Measurements from ENCODE around the gene ATP4A.
A peak's percentile ranks its signal among the peaks of the same experiment; 100 is the strongest.

The ATP4A gene

GRCh38 chr19:35531291-35531690, 32.2 kb downstream of the ATP4A start:
- H3K4me3 ChIP-seq (ENCODE audit: low read length): no peak overlapping the region
- peak; percentile 64 for DNase-seq (ENCODE audit: low read depth)
- no peak for TF ChIP-seq CTCF (IDR thresholded peaks at IDR 0.05; ENCODE audit: insufficient read depth, low read depth, low read length, missing control alignments)

DNA sequence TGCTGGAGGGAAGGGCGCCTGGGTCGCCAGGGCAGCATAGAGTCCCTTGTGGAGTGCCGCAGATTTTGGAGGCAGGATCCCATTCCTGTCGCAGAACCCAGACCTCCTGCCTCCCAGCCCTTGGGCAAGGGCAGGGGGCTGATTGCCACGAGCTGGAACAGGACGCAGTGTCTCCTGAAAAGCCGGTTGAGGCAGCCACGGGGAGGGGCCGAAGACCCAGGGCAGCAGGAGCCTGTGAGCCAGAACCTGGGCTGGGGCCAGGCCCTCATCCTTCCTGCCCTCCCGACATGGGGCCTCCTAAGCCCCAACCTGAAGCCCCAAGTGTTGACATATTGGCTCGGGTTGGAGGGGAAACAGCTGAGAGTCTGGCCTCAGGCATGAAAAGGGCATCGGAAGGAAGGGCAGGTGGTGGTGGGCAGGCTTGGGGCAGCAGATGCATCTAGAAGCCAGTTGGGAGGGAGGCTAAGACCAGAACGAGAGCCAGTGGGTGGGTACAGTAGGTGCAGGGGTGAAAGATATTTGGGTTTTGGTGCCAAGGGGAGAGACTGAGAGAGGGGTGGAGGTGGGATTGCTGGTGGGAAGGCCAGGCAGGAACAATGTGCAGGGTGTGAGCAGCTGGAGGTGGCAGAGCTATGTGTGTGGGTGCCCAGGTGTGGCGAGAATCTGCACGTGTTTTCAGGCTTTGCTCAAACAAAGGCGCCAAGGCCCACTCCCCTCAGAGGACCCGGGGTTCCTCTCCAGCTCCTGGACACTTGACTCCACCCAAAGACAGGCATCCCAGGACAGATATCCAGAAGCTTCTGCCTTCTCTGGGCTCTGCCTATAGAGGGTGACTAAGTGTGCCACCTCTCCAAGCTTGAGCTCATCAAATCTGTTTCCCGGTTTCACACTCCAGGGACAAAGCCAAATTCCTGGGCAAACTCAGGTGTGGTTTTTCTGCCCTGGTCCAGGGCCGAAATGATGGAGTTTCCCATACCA, 33.9 kb downstream of the ATP4A start:
- no peak for TF ChIP-seq CTCF (IDR thresholded peaks at IDR 0.05; ENCODE audit: insufficient read depth, low read depth, low read length, missing control alignments)

DNA sequence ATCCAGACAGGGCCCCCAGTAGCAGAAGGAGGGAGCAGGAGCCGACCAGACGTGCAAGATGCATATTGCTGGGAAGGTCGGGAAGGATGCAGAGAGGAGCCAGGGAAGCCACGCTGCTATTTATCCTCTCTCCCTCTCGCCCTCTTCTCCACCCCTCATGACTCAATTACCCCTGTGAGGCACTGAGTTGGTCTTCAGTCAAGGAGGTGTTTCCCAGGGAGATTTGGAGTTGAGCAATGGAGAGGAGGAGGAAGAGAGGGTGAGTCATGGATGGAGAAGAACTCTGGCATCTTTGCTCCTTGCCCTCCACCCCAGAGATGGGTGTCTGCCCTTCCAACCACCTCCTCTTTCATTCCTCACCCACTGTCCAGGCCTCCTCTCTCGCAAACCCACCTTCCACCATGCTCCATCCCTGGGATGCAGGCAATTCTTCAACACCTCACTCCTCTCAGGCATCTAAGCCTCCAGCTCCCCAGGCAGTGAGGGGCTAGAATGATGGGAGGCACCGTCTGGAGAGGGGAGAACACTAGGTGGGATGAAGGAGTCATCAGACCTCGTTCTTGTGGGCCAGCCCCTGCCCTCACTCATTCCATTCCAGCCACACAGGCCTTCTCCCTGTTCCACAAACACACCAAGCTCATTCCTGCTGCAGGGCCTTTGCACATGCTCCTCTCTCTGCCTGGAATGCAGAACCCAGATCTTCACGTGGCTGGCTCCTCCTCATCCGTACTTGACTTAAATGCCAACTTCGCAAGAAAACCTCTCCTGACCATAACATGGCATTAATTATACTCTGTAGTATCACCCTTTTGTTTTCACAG, 35.0 kb downstream of the ATP4A start, which contains the start of gene SBSN:
TSS of gene SBSN (minus strand) at position 94 of the 821 bp plus-strand sequence. CDS start at position 64, 30 bp downstream.
- TF ChIP-seq CTCF (IDR thresholded peaks at IDR 0.05; ENCODE audit: insufficient read depth, low read depth, low read length, missing control alignments): no peak
- peak within 1 kb of the TSS; percentile 46 for H3K4me3 ChIP-seq (ENCODE audit: low read length)
- peak; percentile 92 for DNase-seq (ENCODE audit: low read depth)

More for the DNA sequence above, 33.9 kb downstream of the ATP4A start:
- no peak overlapping the region for H3K4me3 ChIP-seq (ENCODE audit: low read length)
- DNase-seq (ENCODE audit: low read depth): peak; percentile 53

GRCh38 chr19:35525873-35526272, 37.6 kb downstream of the ATP4A start:
- no peak for TF ChIP-seq CTCF (IDR thresholded peaks at IDR 0.05; ENCODE audit: insufficient read depth, low read depth, low read length, missing control alignments)

DNA sequence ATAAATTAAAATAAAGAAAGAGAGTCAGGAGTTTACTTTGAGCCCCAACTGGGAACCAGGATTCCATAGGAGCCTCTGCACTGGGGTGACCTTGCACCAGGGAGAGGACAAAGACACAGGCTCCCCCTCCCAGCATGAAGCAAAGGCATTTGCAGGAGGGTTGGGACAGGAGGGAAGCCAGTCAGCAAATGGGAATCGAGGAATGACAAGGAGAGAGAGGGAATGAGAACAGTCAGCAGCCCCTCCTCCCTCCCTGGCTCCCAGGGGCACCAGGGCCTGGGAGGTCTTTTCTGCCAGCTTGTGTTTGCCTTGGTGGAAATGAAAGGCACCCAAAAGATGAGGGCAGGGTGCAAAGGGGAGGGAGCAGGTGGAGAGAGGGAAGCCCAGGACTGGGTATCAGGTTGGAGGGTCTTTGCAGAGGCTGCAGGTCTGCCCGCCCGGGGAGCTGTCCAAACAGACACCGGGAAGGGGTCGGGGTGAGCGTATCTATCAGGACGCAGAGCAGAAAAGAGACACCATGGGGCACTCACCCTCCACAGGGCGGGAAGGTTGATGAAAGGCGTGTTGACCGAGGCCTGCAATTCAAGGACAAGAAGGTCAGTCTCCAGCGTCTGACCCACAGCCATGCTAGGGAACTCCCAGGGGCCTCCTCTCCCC, 39.1 kb downstream of the ATP4A start:
- no peak for TF ChIP-seq CTCF (IDR thresholded peaks at IDR 0.05; ENCODE audit: insufficient read depth, low read depth, low read length, missing control alignments)
- H3K4me3 ChIP-seq (ENCODE audit: low read length): peak overlapping the region; percentile 46
- DNase-seq (ENCODE audit: low read depth): no peak

More at GRCh38 chr19:35525873-35526272, 37.6 kb downstream of the ATP4A start:
- H3K4me3 ChIP-seq (ENCODE audit: low read length): peak overlapping the region; percentile 46
- no peak for DNase-seq (ENCODE audit: low read depth)

DNA sequence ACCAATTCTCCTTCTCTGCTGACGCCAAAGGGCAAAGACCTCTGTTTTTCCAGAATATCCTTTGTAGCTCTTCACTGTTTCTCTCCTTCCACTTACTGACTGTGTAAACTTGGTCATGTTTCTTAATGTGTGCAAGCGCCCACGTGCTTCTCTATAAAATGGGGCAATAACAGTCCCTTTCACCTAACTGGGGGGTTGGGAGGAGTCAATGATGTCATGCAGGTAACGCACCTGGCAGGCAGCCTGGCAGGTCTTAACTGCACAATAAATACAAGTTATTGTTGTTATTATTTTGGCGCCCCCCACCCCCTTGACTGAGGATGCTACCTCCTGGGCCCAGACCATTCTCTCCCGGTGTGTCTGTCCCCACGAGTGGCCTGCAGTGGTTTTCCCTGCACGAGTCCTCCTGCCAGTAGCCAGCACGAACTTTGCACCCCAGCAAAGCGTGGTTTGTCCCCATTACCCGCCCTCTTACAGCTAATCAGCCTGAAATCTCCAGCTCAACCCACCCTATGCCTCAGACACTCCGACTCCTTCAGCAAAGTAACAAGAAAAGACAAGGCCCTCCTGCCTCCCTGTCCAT, 40.6 kb downstream of the ATP4A start:
- peak; percentile 58 for DNase-seq (ENCODE audit: low read depth)
- TF ChIP-seq CTCF (IDR thresholded peaks at IDR 0.05; ENCODE audit: insufficient read depth, low read depth, low read length, missing control alignments): no peak
- H3K4me3 ChIP-seq (ENCODE audit: low read length): no peak overlapping the region
